Activated CD4-positive, alpha-beta T cell treated with anti-CD3 and anti-CD28 coated beads for 4 hours (primary cell): ENCODE results near the gene ZBTB16.

ENCODE experiments used
- DNase-seq, 2 donors: peaks; one replicate each; pipeline ENCODE4 v3.0.0-alpha.2; 2020

The ZBTB16 gene

GRCh38 chr11:114290503-114291235, 231.2 kb downstream of the ZBTB16 start:
- DNase-seq = no peak

- no peak for DNase-seq
These were observed 231.9 kb downstream of the ZBTB16 start for GRCh38 chr11:114291381-114291780.

GRCh38 chr11:114291842-114292680, 232.6 kb downstream of the ZBTB16 start:
- DNase-seq = no peak

- no peak for DNase-seq
These were observed 233.7 kb downstream of the ZBTB16 start for GRCh38 chr11:114293201-114293711.

DNA sequence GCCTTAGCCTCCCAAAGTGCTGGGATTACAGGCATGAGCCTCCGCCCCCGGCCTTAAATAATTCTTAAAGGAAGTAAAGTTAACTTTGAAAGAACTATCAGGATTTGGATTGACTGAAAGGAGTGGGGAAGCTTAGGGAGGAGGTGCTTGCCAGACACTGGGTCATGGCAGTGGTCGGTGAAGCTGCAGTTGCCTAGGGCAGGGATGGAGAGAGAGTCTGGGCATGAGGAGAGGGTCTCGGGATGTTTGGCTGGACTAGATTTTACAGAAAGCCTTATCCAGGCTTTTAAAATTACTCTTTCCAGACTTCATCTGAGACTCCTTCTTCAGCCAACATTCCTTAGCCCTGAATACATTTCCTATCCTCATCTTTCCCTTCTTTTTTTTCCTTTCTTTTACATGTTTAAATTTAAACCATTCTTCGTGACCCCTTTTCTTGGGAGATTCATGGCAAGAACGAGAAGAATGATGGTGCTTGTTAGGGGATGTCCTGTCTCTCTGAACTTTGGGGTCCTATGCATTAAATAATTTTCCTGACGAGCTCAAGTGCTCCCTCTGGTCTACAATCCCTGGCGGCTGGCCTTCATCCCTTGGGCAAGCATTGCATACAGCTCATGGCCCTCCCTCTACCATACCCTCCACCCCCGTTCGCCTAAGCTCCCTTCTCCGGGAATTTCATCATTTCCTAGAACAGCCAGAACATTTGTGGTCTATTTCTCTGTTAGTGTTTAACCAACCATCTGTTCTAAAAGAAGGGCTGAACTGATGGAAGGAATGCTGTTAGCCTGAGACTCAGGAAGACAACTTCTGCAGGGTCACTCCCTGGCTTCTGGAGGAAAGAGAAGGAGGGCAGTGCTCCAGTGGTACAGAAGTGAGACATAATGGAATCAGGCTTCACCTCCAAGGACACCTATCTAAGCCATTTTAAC, 236.4 kb downstream of the ZBTB16 start, which contains the start of gene NNMT:
Gene NNMT (plus strand): TSS at position 724 of the 929 bp plus-strand sequence. CDS start 158 bp downstream, at position 882.
- DNase-seq = no peak

DNA sequence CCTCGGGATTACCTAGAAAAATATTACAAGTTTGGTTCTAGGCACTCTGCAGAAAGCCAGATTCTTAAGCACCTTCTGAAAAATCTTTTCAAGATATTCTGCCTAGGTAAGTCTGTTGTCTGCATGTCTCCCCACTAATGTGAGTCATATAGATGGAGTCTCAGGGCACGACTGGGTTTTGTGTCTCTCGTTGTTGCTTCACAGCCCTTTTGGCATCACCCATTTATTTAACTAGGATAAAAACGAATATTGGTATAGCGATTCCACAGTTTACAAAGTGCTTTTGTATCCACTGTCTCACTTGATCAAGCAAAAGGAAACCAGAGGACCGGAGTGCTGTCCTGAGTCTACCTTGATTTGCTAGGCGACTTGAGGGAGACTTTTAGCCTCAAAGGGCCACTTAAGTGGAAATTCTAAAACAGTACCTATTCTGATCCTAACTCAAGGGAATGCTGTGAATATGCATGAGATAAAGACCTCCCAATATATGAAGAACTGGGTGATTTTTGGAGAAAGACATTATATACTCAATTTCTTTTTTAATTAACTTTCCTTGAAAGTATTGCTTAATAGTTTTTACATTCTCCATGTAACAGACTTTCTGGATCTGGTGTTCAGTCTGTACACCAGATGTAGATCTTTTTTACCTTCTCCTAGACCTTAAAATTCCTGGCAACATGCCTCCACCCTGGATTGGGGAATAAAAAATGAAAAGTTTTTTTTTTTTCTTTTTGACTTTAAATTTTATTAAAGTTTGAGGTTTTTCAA, 237.3 kb downstream of the ZBTB16 start:
- no peak for DNase-seq

GRCh38 chr11:114297806-114298709, 238.5 kb downstream of the ZBTB16 start:
- DNase-seq = no peak

- no peak for DNase-seq
These were observed 239.2 kb downstream of the ZBTB16 start for GRCh38 chr11:114298710-114299109.
